GM21447 (cell line): Measurements from ENCODE around the gene ATG10.
"Not testable (repeated sequence)": the region's sequence is repeated elsewhere in the genome, so short reads cannot be mapped to it uniquely, and the experiment has no call there.

ENCODE experiments used
- ATAC-seq: cut with Tn5 transposase; IDR thresholded peaks from one replicate; pipeline ENCODE4 v1.9.1; 2021; ENCODE audit not compliant: unreplicated experiment

Gene ATG10

DNA sequence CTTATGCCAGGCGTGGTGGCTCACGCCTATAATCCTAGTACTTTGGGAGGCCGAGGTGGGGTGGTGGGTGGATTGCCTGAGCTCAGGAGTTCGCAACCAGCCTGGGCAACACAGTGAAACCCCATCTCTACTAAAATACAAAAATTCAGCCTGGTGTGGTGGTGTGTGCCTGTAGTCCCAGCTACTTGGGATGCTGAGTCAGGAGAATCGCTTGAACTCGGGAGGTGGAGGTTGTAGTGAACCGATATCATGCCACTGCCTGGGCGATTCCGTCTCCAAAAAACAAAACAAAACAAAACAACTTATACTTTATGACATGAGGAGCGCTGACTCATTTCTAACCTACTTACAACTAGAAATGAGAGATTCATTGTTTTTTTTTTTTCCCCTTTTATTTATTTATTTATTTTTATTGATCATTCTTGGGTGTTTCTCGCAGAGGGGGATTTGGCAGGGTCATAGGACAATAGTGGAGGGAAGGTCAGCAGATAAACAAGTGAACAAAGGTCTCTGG lies 10.4 kb downstream of the ATG10 start:
- not testable (repeated sequence) for ATAC-seq

DNA sequence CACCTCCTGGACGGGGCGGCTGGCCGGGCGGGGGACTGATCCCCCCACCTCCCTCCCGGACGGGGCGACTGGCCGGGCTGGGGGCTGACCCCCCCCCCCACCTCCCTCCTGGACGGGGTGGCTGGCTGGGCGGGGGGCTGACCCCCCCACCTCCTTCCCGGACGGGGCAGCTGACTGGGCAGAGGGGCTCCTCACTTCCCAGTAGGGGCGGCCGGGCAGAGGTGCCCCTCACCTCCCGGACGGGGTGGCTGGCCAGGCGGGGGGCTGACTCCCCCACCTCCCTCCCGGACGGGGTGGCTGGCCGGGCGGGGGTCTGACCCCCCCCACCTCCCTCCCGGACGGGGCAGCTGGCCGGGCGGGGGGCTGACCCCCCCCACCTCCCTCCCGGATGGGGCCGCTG lies 11.3 kb downstream of the ATG10 start:
- not testable (repeated sequence) for ATAC-seq

DNA sequence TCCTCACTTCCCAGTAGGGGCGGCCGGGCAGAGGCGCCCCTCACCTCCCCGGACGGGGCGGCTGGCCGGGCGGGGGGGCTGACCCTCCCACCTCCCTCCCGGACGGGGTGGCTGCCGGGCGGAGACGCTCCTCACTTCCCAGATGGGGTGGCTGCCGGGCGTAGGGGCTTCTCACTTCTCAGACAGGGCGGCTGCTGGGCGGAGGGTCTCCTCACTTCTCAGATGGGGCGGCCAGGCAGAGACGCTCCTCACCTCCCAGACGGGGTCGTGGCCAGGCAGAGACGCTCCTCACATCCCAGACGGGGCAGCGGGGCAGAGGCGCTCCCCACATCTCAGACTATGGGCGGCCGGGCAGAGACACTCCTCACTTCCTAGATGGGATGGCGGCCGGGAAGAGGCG lies 11.7 kb downstream of the ATG10 start:
- not testable (repeated sequence) for ATAC-seq

DNA sequence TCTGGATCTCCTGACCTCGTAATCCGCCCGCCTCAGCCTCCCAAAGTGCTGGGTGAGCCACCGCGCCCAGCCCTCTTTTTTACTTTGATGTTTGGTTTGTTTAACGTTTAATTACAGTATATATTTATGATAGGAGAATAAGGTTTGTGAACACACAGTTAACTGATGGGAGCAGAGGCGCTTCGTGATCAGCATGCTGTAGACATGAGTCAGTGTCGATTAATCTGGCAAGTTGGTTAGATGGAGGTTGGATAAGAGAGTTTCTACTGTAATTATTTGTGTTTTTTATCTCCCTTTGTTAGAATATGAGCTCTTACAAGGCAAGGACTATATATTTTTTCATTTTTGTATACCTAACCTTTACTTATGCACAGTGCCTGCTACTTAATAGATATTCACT lies 14.3 kb downstream of the ATG10 start:
- ATAC-seq = no peak

DNA sequence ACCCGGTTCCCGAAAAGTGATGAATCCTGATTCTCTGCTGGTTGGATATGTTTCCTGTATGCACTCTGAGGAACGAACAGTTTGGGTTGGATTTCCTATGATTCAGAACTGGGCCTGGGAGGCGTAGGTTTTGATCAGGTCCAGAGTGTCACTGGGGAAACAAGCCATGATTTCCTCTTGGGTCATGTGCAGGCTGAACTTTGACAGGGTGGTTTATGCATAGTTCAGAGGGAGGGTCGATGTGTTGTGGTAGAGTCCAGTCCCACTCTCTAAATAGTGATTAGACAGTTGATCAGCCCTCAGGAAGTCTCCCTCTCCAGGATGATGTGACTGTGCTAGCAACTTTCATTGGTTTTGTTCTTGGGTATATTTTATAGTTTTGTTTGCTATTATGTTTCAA lies 17.4 kb downstream of the ATG10 start:
- ATAC-seq = no peak

DNA sequence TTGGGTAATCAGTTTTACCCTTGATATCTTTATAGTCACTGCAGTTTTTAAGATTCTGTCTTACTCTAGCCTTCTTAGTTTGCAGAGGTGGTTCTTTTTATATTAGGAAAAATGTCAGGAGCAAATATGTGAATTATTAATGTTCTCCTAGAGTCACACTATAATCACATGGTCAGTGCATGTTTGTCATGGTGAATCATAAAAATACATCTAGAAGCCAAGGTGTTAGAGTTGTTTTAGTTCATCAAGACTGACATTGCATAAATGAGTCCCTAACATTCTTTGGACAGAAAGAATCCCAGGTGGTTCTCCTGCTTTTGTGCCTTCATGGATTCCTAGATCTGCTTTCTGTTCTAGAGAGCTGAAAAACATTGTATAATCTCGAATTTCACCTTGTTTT lies 22.9 kb downstream of the ATG10 start:
- no peak for ATAC-seq

DNA sequence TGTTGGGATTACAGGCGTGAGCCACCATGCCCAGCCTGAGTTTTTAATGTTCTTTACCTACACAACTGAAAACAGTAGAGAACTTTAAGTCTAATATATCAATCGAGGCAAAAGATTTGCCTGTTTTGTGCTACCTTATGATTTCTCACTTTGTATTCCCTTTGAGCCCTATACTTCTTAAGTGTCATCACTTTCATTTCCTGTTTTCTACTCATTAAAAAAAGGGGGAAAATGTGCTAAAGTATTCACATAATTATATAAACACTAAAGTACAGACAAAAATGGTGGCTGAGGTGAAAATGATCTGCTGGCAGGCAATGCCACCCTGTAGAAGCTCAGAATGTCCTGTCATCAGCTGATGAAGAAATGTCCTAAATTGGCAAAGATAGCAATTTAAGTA lies 23.6 kb downstream of the ATG10 start:
- ATAC-seq = no peak

DNA sequence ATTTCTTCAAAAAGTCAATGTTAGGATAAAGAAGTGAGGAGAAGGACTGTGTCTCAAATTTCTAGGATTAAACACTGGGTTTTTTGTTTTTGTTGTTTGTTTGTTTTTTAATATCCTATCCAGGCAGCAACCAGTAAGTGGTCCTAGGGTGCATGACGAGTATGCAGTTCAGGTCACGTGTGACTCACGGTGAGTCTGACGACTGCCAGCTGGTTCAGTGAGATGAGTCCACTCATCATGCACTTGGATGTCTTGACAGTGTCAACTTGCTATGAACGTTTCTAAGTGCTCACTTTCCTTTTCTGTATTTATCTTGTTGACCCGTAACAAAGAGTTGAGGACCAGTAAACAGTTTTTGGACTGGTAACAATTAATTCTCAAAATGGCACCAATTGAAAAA lies 32.7 kb downstream of the ATG10 start:
- ATAC-seq = no peak

DNA sequence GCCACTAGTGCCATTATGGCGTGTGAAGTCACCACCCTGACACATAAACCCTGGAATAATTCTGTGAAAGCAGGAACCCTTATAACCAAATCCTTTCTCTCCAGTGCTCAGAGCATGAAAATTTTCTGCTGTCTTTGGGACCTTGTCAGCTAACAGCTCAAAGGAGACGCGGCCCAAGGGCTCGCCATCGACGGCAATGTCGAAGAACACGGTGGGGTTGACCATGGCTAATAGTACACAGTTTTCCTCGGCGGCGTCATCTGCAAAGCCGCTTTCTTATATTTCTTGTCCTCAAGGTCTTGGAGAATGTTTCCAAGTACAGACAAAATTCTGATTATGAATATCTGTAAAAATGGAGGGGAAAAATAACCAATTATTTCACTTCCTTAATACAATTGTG lies 38.0 kb downstream of the ATG10 start:
- ATAC-seq = not testable (repeated sequence)

DNA sequence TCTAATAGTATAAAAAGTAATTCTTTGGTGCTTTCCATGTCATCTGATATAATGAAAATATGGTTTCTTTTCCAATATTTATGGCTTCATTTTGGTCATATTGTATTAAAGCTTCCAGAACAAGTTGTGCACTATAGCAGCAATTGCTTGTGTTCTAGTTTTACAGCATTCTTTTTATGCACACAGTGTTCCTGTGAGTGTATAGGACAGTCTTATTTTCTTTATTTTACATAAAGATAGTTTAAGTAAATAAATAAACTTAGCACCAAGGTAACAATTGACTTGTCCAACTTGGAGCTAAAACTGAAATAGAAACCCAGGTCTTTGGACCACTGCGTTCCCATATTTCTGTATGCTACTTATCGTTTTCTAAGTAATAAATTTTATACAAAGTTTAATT lies 38.9 kb downstream of the ATG10 start:
- ATAC-seq = no peak

DNA sequence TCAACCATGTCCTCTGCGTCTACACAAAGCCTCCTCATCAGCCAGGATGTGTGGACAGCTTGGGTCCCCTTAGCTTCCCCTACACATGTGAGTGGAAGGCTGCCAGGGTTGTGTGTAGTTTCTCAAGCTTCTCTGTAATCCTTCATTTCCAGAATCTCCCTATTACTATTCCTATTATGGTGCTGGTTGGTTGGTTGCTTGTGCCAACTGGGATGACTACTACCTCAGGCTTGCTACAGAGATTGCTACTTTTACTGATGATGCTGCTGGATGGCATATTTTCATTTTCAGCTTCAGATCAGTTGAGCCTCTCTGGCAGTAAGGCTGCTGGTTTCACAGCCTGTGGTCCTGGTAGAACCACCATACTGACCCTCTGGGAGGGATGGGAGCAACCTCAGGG lies 39.9 kb downstream of the ATG10 start:
- no peak for ATAC-seq

DNA sequence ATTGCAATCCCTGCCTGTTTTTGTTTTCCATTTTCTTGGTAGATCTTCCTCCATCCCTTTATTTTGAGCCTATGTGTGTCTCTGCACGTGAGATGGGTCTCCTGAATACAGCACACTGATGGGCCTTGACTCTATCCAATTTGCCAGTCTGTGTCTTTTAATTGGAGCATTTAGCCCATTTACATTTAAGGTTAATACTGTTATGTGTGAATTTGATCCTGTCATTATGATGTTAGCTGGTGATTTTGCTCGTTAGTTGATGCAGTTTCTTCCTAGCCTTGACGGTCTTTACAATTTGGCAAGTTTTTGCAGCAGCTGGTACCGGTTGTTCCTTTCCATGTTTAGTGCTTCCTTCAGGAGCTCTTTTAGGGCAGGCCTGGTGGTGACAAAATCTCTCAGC lies 42.8 kb downstream of the ATG10 start:
- ATAC-seq = not testable (repeated sequence)

DNA sequence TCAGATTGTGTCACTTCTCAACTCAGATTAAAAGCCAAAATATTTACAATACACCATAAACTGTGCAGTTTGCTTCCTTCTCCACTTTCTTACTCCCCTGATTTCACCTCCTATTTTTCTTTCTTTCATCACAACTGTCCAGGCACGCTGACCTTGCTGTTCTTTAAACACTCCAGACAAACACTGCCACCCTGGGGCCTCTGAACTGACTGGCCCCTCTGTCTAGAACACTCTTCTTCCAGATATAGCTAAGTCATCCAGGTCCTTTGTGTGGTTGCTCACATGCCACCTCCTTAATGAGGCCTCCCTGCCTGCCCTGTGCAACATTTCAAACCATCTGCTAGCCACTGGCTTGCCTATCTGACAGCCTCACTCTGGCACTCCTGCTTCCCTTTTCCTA lies 46.6 kb downstream of the ATG10 start:
- no peak for ATAC-seq

DNA sequence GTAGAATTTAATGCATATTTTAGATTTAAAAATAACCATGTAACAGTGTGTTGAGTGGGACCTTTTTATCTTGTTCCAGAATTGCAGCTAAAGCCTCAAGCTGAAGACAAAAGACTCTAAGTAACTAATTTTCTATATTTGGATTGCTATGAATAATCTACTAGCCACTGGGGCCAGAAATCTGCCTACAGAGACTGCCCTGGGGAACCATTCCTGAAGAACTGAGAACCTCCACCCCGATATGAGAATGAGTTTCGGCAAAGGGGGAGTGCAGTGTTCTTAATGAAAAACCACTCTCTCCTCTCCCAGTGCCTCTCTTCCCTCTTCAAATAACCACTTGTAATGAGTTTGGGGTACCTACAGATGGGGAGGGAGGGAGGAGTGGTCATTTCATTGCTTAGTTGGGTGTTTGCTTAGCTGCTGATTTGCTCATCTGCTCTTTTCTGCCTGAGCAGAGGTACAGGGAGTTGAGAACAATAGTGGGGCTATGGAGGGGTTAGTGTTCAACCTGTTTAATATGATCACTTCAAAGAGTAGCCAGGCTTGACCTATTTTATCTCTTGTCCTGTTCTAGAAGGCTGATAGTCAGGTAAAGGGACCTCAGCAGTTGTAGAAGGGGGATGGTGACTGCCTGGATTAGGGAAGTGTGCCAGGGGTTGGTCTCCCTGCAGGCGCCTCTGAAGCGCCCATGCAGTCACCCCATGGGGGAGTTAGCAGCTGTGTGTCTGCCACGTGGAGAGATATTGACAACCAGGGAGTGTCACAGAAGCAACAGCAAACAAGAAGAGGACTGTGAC lies 47.7 kb downstream of the ATG10 start:
- ATAC-seq = no peak

DNA sequence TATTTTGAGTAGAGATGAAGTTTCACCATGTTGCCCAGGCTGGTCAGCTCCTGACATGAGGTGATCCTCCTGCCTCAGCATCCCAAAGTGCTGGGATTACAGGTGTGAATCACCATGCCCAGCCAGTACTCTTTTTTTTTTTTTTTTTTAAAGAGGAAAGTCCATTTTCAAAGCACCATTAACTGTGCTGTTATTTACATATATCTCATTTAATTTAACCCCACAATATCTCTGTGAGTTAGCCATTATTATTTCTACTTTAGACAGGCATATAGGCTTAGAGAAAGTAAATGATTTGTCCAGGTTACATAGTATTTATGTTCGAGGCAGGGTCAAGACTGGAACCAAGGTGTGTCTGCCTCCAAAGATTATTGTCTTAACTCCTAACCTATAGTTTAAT lies 50.7 kb downstream of the ATG10 start:
- no peak for ATAC-seq

DNA sequence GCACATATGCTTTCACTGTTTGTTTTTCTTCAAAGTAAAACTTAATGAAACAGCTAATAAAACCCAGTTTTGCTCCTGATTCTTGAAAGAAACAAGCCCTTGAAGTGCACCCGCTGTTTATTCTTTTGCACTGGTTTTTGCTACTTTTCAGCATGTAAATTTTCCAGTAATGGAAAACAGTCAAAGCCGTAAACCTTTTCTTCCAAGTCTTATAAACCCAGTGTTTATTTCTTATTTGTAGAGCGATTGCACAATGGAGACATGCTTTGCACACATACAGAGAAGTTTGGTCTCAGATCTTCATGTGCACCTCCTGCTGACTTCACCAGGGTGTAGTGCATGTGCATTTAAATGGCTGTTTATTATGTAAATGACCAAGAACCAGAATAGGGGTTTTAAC lies 51.8 kb downstream of the ATG10 start:
- ATAC-seq = no peak

DNA sequence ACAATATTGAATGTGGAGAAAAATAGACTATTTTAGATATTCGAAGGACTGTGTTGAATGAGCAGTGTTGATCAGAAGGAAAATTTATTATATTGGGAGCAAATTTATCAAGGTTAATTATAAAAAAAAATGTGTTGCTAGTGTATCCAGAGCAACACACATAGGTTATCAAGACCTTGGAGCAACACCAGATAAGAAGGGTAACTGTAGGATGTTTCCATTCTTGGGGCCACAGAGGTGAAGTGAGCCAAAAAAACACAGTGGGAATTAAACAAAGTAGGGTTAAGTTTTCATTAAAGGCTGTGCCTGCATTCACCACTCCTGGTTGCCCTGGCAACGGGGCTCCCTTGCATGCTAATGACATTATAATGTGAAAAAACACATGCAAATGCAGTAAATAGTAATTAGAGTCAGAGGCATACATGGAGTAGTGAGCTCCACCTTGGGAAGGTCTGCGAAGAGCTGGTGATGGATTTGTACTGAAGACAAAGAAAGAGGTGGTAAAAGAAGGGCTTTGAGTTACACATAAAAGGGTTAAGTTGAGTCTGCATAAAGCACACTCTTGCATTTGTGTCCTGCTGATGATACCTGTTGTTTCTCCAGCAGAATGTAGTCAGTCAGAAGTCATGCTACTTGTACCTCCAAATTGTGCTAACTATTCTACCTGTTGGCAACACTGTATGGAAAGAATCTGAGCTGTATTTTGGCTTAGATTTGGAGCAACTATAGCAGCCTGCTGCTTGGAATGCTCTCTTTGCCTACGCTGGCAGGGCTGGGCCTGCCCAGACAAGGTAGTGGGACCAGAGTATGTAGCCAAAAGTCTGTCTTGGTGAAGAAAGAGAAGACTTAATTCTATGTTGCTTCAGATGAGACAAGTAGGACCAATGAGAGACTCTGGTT lies 59.6 kb downstream of the ATG10 start:
- ATAC-seq = no peak

DNA sequence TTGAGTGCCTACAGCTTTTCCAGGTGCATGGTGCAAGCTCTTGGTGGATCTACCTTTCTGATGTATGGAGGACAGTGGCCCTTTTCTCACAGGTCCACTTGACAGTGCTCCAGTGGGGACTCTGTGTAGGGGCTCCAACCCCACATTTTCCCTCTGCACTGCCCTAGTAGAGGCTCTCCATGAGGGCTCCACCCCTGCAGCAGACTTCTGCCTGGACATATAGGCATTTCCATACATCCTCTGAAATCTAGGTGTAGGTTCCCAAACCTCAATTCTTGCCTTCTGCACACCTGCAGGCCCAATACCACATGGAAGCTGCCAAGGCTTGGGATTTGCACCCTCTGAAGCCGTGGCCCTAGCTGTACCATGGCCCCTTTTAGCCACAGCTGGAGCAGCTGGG lies 71.1 kb downstream of the ATG10 start:
- not testable (repeated sequence) for ATAC-seq

DNA sequence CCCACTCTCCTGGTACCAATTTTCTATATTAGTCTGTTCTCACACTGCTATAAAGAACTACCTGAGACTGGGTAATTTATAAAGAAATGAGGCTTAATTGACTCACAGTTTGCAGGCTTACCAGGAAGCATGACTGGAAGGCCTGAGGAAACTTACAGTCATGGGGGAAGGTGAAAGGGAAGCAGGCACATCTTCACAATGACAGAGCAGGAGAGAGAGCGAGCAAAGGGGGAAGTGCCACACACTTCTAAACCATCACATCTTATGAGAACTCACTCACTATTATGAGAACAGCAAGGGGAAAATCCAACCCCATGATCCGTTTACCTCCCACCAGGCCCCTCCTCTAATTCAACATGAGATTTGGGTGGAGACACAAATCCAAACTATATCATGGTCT lies 72.2 kb downstream of the ATG10 start:
- no peak for ATAC-seq

DNA sequence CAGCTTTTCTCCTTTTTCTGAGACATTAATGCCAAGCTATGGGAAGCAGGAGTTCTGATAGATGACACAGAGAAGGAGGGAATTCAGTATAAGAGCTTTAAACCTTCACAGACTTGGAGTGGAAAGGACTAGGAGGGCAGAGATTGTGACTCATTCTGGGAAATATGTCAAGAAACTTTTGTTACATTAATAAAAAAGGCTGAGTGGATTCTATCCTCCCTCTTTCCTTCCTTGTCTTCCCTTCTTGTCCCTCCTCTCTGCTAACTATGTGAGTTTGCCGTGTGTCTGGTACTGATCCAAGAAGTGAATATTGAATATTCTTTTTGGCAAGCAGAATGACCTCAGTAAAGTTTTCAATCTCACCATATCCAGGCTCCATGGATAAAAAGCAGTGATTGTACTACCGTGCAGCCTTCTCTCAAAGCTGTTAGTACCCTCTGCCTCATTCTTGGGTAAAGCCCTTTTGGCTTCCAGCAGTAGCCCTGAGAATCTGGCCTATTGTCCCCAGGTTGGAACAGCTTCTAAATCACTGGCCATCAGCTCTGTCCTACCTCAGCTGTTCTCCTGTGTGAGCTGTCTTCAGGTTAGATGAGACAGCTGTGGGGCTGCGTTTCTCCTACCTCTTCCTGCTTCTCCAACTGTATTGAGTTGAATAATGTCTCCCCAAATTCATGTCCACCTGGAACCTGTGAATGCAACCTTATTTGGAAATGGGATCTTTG lies 73.9 kb downstream of the ATG10 start:
- ATAC-seq = no peak

DNA sequence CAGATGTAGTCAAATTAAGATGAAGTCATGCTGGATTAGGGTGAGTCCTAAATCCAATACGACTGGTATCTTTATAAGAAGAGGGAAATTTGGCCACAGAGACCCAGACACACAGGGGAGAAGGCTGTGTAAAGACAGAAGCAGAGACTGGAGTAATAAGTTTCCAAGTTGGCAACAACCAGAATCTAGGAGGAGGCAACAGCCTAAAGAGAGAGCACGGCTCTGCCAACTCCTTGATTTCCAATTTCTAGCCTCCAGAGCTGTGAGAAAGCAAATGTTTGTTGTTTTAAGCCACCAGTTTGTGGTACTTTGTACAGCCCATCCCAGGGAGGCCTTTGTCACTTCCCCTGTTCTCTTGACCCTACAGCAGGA lies 74.4 kb downstream of the ATG10 start:
- ATAC-seq = no peak
